Activated naive CD4-positive, alpha-beta T cell treated with anti-CD3 and anti-CD28 coated beads, Interleukin-2, amount 50 U/mL, for 24 hours (primary cell): Measurements from ENCODE around the gene UNC5C.

Experiments used
- H3K27ac Mint-ChIP-seq: one replicate; pipeline ENCODE4 v1.8.0; 2021; ENCODE audit warnings: mild to moderate bottlenecking, mixed read lengths
- H3K27me3 Mint-ChIP-seq: one replicate; pipeline ENCODE4 v1.8.0; 2021; ENCODE audit warnings: mixed read lengths
- H3K36me3 Mint-ChIP-seq: one replicate; pipeline ENCODE4 v1.8.0; 2021; ENCODE audit warnings: mixed read lengths
- H3K4me1 Mint-ChIP-seq: one replicate; pipeline ENCODE4 v1.8.0; 2021; ENCODE audit warnings: mixed read lengths
- H3K4me3 Mint-ChIP-seq: one replicate; pipeline ENCODE4 v1.8.0; 2021; ENCODE audit warnings: mild to moderate bottlenecking, mixed read lengths
- H3K9me3 Mint-ChIP-seq: one replicate; pipeline ENCODE4 v1.8.0; 2021; ENCODE audit warnings: mixed read lengths

The UNC5C gene

GRCh38 chr4:95466791-95467190 is 82.0 kb downstream of the UNC5C start:
- H3K36me3 Mint-ChIP-seq: no peaks in the 10 kb centered on the region
- H3K27me3 Mint-ChIP-seq: no peaks in the 10 kb centered on the region
- H3K4me3 Mint-ChIP-seq: no peak overlapping the region
- H3K4me1 Mint-ChIP-seq: no peaks in the 10 kb centered on the region
- no peaks in the 10 kb centered on the region for H3K9me3 Mint-ChIP-seq
- H3K27ac Mint-ChIP-seq: no peak overlapping the region

GRCh38 chr4:95465010-95465409 is 83.8 kb downstream of the UNC5C start:
- H3K4me1 Mint-ChIP-seq: no peaks in the 10 kb centered on the region
- no peak overlapping the region for H3K27ac Mint-ChIP-seq
- no peaks in the 10 kb centered on the region for H3K36me3 Mint-ChIP-seq
- no peaks in the 10 kb centered on the region for H3K9me3 Mint-ChIP-seq
- no peak overlapping the region for H3K4me3 Mint-ChIP-seq
- H3K27me3 Mint-ChIP-seq: no peaks in the 10 kb centered on the region

GRCh38 chr4:95462921-95463320 is 85.9 kb downstream of the UNC5C start:
- no peaks in the 10 kb centered on the region for H3K27me3 Mint-ChIP-seq

GRCh38 chr4:95457353-95457752 is 91.4 kb downstream of the UNC5C start:
- Mint-ChIP-seq H3K27me3 (no peaks in the 10 kb centered on the region), H3K27ac (no peak overlapping the region), H3K4me3 (no peak overlapping the region), H3K9me3 (no peaks in the 10 kb centered on the region), H3K4me1 (no peaks in the 10 kb centered on the region), H3K36me3 (no peaks in the 10 kb centered on the region)

More at GRCh38 chr4:95462921-95463320, 85.9 kb downstream of the UNC5C start:
- Mint-ChIP-seq H3K4me3 (no peak overlapping the region), H3K4me1 (no peaks in the 10 kb centered on the region), H3K36me3 (no peaks in the 10 kb centered on the region), H3K27ac (no peak overlapping the region), H3K9me3 (no peaks in the 10 kb centered on the region)

GRCh38 chr4:95450294-95450693 is 98.5 kb downstream of the UNC5C start:
- Mint-ChIP-seq H3K27ac (no peak overlapping the region), H3K27me3 (no peaks in the 10 kb centered on the region), H3K4me3 (no peak overlapping the region), H3K4me1 (no peaks in the 10 kb centered on the region), H3K9me3 (no peaks in the 10 kb centered on the region), H3K36me3 (no peaks in the 10 kb centered on the region)

- Mint-ChIP-seq H3K36me3 (no peaks in the 10 kb centered on the region), H3K27me3 (no peaks in the 10 kb centered on the region), H3K4me3 (no peak overlapping the region), H3K4me1 (no peaks in the 10 kb centered on the region), H3K27ac (no peak overlapping the region), H3K9me3 (no peaks in the 10 kb centered on the region)
Observed at GRCh38 chr4:95446173-95446572, 102.6 kb downstream of the UNC5C start.

DNA sequence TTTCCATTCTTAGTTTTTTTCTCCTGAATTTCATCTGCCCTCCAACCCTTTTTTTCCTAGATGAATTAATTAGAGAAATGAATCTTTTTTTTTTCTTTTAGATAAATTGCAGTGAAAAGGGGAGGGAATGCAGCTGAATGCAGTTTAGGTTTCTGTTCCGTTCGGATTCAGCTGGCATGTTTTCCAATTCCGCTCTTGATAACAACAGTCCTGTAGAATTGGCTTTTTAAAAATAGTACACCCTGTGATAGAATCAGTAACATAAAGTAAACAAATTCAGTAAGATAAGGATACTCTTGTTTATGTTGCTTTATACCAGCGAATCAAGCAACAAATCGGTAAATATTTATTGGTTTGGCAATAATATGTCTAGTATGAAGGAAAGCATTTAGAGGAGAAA is 103.5 kb downstream of the UNC5C start:
- Mint-ChIP-seq H3K4me1 (no peaks in the 10 kb centered on the region), H3K4me3 (no peak overlapping the region), H3K9me3 (no peaks in the 10 kb centered on the region), H3K36me3 (no peaks in the 10 kb centered on the region), H3K27ac (no peak overlapping the region), H3K27me3 (no peaks in the 10 kb centered on the region)

- Mint-ChIP-seq H3K27me3 (no peaks in the 10 kb centered on the region), H3K4me1 (no peaks in the 10 kb centered on the region), H3K4me3 (no peak overlapping the region), H3K36me3 (no peaks in the 10 kb centered on the region), H3K27ac (no peak overlapping the region), H3K9me3 (no peaks in the 10 kb centered on the region)
Observed at GRCh38 chr4:95444812-95445211, 104.0 kb downstream of the UNC5C start.

- no peaks in the 10 kb centered on the region for H3K27me3 Mint-ChIP-seq
- H3K9me3 Mint-ChIP-seq: no peaks in the 10 kb centered on the region
- H3K4me3 Mint-ChIP-seq: no peak overlapping the region
- no peaks in the 10 kb centered on the region for H3K36me3 Mint-ChIP-seq
- H3K27ac Mint-ChIP-seq: no peak overlapping the region
- no peaks in the 10 kb centered on the region for H3K4me1 Mint-ChIP-seq
Observed at GRCh38 chr4:95439896-95440295, 108.9 kb downstream of the UNC5C start.

DNA sequence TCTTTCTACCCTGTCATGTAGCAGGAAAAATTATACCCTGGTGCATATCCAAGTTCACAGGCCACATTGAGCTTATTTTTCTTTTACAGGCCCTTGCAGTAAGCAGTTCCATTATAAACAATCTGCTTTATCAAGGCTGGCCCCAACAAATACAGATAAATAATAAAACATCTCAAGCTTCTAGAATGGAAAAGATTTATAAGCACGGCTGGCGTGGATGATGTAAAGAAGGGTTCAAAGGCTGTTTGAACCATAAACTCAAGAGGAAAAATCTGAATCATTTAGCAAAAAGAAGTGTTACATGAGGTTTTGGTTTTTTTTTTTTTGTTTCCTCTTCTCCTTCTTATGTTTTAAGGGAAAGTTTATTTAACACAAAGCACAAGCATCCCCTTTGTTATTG is 109.7 kb downstream of the UNC5C start:
- no peaks in the 10 kb centered on the region for H3K9me3 Mint-ChIP-seq
- no peaks in the 10 kb centered on the region for H3K27me3 Mint-ChIP-seq
- H3K36me3 Mint-ChIP-seq: no peaks in the 10 kb centered on the region
- H3K27ac Mint-ChIP-seq: no peak overlapping the region
- H3K4me3 Mint-ChIP-seq: no peak overlapping the region
- no peaks in the 10 kb centered on the region for H3K4me1 Mint-ChIP-seq

GRCh38 chr4:95432466-95432865 is 116.3 kb downstream of the UNC5C start:
- H3K4me3 Mint-ChIP-seq: no peak overlapping the region

GRCh38 chr4:95431678-95432077 is 117.1 kb downstream of the UNC5C start:
- Mint-ChIP-seq H3K36me3 (no peaks in the 10 kb centered on the region), H3K4me3 (no peak overlapping the region), H3K4me1 (no peaks in the 10 kb centered on the region), H3K9me3 (no peaks in the 10 kb centered on the region), H3K27ac (no peak overlapping the region), H3K27me3 (peaks cover 1% of the 10 kb centered on the region)

More at GRCh38 chr4:95432466-95432865, 116.3 kb downstream of the UNC5C start:
- Mint-ChIP-seq H3K36me3 (no peaks in the 10 kb centered on the region), H3K27ac (no peak overlapping the region), H3K4me1 (no peaks in the 10 kb centered on the region), H3K9me3 (no peaks in the 10 kb centered on the region), H3K27me3 (peaks cover 1% of the 10 kb centered on the region)

GRCh38 chr4:95429416-95429815 is 119.4 kb downstream of the UNC5C start:
- H3K36me3 Mint-ChIP-seq: no peaks in the 10 kb centered on the region
- no peak overlapping the region for H3K27ac Mint-ChIP-seq
- no peak overlapping the region for H3K4me3 Mint-ChIP-seq
- H3K9me3 Mint-ChIP-seq: no peaks in the 10 kb centered on the region
- no peaks in the 10 kb centered on the region for H3K4me1 Mint-ChIP-seq
- H3K27me3 Mint-ChIP-seq: peaks cover 1% of the 10 kb centered on the region

GRCh38 chr4:95428291-95429070 is 120.3 kb downstream of the UNC5C start:
- H3K9me3 Mint-ChIP-seq: no peaks in the 10 kb centered on the region
- H3K36me3 Mint-ChIP-seq: no peaks in the 10 kb centered on the region
- H3K27me3 Mint-ChIP-seq: peaks cover 1% of the 10 kb centered on the region
- no peak overlapping the region for H3K4me3 Mint-ChIP-seq
- H3K4me1 Mint-ChIP-seq: no peaks in the 10 kb centered on the region
- H3K27ac Mint-ChIP-seq: no peak overlapping the region

GRCh38 chr4:95426455-95426854 is 122.3 kb downstream of the UNC5C start:
- no peaks in the 10 kb centered on the region for H3K9me3 Mint-ChIP-seq
- H3K27me3 Mint-ChIP-seq: peaks cover 1% of the 10 kb centered on the region
- H3K4me1 Mint-ChIP-seq: no peaks in the 10 kb centered on the region
- H3K27ac Mint-ChIP-seq: no peak overlapping the region
- no peak overlapping the region for H3K4me3 Mint-ChIP-seq
- no peaks in the 10 kb centered on the region for H3K36me3 Mint-ChIP-seq

DNA sequence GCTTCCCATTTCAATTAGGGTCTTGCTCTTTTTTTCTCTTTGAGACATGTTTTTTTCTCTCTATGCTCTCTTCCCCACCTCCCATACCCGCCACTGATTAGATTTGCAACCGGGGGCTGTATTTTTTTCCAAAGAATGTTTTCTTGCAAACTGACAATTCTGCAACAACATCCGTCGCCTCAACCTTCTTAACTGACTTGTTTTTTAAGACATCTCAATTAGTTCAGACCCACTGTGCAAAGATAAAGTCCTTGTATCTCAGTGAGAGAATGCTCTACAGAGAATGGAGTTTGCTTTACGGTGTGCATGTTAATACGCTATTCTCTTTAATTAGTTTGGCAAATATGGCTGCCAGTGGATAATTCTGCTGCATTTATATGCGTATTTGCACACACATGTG is 126.3 kb downstream of the UNC5C start:
- Mint-ChIP-seq H3K4me3 (no peak overlapping the region), H3K27ac (no peak overlapping the region), H3K36me3 (no peaks in the 10 kb centered on the region), H3K9me3 (no peaks in the 10 kb centered on the region), H3K27me3 (no peaks in the 10 kb centered on the region), H3K4me1 (no peaks in the 10 kb centered on the region)

DNA sequence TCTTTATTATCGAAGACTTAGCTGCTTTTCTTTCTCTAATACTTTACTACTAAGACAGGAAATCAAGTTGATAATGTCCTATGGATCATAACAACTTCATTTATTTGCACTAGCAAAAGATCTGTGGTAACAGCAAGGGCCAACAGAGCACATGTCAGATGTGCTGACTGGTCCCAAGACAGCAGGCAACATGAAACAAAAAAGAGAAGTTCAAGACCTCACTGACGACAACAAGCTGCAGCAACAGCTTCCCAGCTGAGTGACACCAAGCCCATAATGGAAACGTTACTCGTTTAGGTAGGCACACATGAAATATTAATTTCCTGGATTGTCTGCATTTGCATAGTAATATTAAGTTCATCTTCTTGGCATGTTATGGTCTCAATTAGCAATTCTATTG is 126.9 kb downstream of the UNC5C start:
- Mint-ChIP-seq H3K9me3 (no peaks in the 10 kb centered on the region), H3K4me3 (no peak overlapping the region), H3K36me3 (no peaks in the 10 kb centered on the region)

More for the DNA sequence above, 126.9 kb downstream of the UNC5C start:
- H3K27ac Mint-ChIP-seq: no peak overlapping the region
- no peaks in the 10 kb centered on the region for H3K4me1 Mint-ChIP-seq
- no peaks in the 10 kb centered on the region for H3K27me3 Mint-ChIP-seq
